MM.1S (cell line): ENCODE results near the gene PIP4K2B.

Experiments
- DNase-seq: peaks from one replicate; pipeline ENCODE4 v3.0.0-alpha.2; 2015
- H2AFZ ChIP-seq: fragments of 300-600 bp; sonication (generic); 2 replicates; pipeline ENCODE4 v1.6.0; 2016; ENCODE audit warnings: antibody characterized with exemption, low read length
- H3F3A ChIP-seq: fragments of 300-600 bp; sonication (generic); 2 replicates; pipeline ENCODE4 v1.6.1; 2016; ENCODE audit warnings: mild to moderate bottlenecking, antibody characterized with exemption, low read length, moderate library complexity, mixed read lengths; ENCODE audit not compliant: insufficient read depth
- H3K27ac ChIP-seq: fragments of 300-600 bp; sonication (generic); 2 replicates; pipeline ENCODE4 v1.5.1; 2016; ENCODE audit warnings: mild to moderate bottlenecking, low read length
- H3K27me3 ChIP-seq: fragments of 300-600 bp; sonication (generic); replicated peaks from 2 replicates; pipeline ENCODE4 v1.6.0; 2016; ENCODE audit warnings: low read length; ENCODE audit not compliant: insufficient read depth
- H3K36me3 ChIP-seq: fragments of 300-600 bp; sonication (generic); replicated peaks from 2 replicates; pipeline ENCODE4 v1.6.1; 2016; ENCODE audit warnings: mild to moderate bottlenecking, low read length, mixed read lengths; ENCODE audit not compliant: insufficient read depth
- H3K4me1 ChIP-seq: fragments of 300-600 bp; sonication (generic); 2 replicates; pipeline ENCODE4 v1.6.1; 2016; ENCODE audit warnings: low read length, mixed read lengths
- H3K4me2 ChIP-seq: fragments of 300-600 bp; sonication (generic); 2 replicates; pipeline ENCODE4 v1.6.0; 2016; ENCODE audit warnings: low read depth, low read length
- H3K4me3 ChIP-seq: fragments of 300-600 bp; sonication (generic); 2 replicates; pipeline ENCODE4 v1.5.1; 2016; ENCODE audit warnings: low read length, mixed read lengths
- H3K79me2 ChIP-seq: fragments of 300-600 bp; sonication (generic); 2 replicates; pipeline ENCODE4 v1.6.1; 2016; ENCODE audit warnings: mixed run types, low read length, mixed read lengths
- H3K9ac ChIP-seq: fragments of 300-600 bp; sonication (generic); 2 replicates; pipeline ENCODE4 v1.6.1; 2016; ENCODE audit warnings: low read length, mixed read lengths
- H3K9me2 ChIP-seq: fragments of 300-600 bp; sonication (generic); replicated peaks from 2 replicates; pipeline ENCODE4 v1.6.1; 2016; ENCODE audit warnings: mild to moderate bottlenecking, low read length, mixed read lengths; ENCODE audit not compliant: insufficient read depth
- H3K9me3 ChIP-seq: fragments of 300-600 bp; sonication (generic); replicated peaks from 2 replicates; pipeline ENCODE4 v1.6.1; 2016; ENCODE audit warnings: mild to moderate bottlenecking, low read length, mixed read lengths; ENCODE audit not compliant: insufficient read depth
- H4K20me1 ChIP-seq: fragments of 300-600 bp; sonication (generic); 2 replicates; pipeline ENCODE4 v1.6.1; 2016; ENCODE audit warnings: mild to moderate bottlenecking, low read length, moderate library complexity, mixed read lengths; ENCODE audit not compliant: insufficient read depth
- CTCF ChIP-seq: fragments of 300-600 bp; sonication (generic); IDR thresholded peaks from 2 replicates; pipeline ENCODE4 v1.5.1; 2016; ENCODE audit warnings: antibody characterized with exemption, low read length, mixed read lengths
- EZH2 ChIP-seq: fragments of 300-600 bp; sonication (generic); optimal IDR thresholded peaks from 2 replicates; pipeline ENCODE3; 2017; ENCODE audit warnings: low read depth, mild to moderate bottlenecking, antibody characterized with exemption, low read length, mixed read lengths
- EZH2phosphoT487 ChIP-seq: fragments of 300-600 bp; sonication (generic); IDR thresholded peaks from 2 replicates; pipeline ENCODE4 v1.6.1; 2018; ENCODE audit warnings: antibody characterized with exemption, low read length

PIP4K2B gene

GRCh38 chr17:38809828-38810227 is 10.5 kb upstream of the PIP4K2B start:
- DNase-seq, result no peak

GRCh38 chr17:38800237-38800760 is 943 bp upstream of the PIP4K2B start:
- peak overlapping the region; percentile 56 for H3K4me2 ChIP-seq
- peaks cover 4% of the 10 kb centered on the region; the same call in 1 of the 2 replicates for H3K36me3 ChIP-seq
- H3K9ac ChIP-seq, result peak overlapping the region; percentile 86; the same call in 1 of the 2 replicates
- H3F3A ChIP-seq, result peaks cover 18% of the 10 kb centered on the region
- TF ChIP-seq CTCF (no peak), EZH2 (no peak), EZH2phosphoT487 (no peak)
- peak overlapping the region; percentile 87 for H2AFZ ChIP-seq
- peaks cover 38% of the 10 kb centered on the region for H3K79me2 ChIP-seq
- H3K27ac ChIP-seq, result peak overlapping the region; percentile 87; the same call in 1 of the 2 replicates
- no peaks in the 10 kb centered on the region for H3K9me2 ChIP-seq
- no peaks in the 10 kb centered on the region for H4K20me1 ChIP-seq
- no peaks in the 10 kb centered on the region for H3K27me3 ChIP-seq
- peaks cover 20% of the 10 kb centered on the region; the same call in 1 of the 2 replicates for H3K4me1 ChIP-seq
- no peak for DNase-seq
- no peaks in the 10 kb centered on the region for H3K9me3 ChIP-seq
- H3K4me3 ChIP-seq, result peak overlapping the region; percentile 88

More at GRCh38 chr17:38809828-38810227, 10.5 kb upstream of the PIP4K2B start:
- Histone ChIP-seq H3K79me2 (peaks cover 6% of the 10 kb centered on the region; the same call in 1 of the 2 replicates), H3F3A (no peaks in the 10 kb centered on the region), H3K4me1 (no peaks in the 10 kb centered on the region), H3K4me2 (no peak overlapping the region), H3K36me3 (peaks cover 15% of the 10 kb centered on the region), H3K9me2 (no peaks in the 10 kb centered on the region), H4K20me1 (no peaks in the 10 kb centered on the region), H3K27ac (no peak overlapping the region), H3K4me3 (no peak overlapping the region), H3K27me3 (no peaks in the 10 kb centered on the region), H2AFZ (no peak overlapping the region), H3K9ac (no peak overlapping the region), H3K9me3 (no peaks in the 10 kb centered on the region)
- TF ChIP-seq EZH2 (no peak), EZH2phosphoT487 (no peak)

GRCh38 chr17:38798614-38799500 is 499 bp downstream of the PIP4K2B start:
- peaks cover 20% of the 10 kb centered on the region; the same call in 1 of the 2 replicates for H3K4me1 ChIP-seq
- no peaks in the 10 kb centered on the region for H4K20me1 ChIP-seq
- H3K27ac ChIP-seq, result peak overlapping the region; percentile 59; the same call in 1 of the 2 replicates
- peak overlapping the region; percentile 89 for H3K4me3 ChIP-seq
- peak overlapping the region; percentile 85 for H2AFZ ChIP-seq
- peak overlapping the region; percentile 76 for H3K9ac ChIP-seq
- peak overlapping the region; percentile 95 for H3K4me2 ChIP-seq
- no peaks in the 10 kb centered on the region for H3K9me2 ChIP-seq
- no peaks in the 10 kb centered on the region for H3K9me3 ChIP-seq
- H3F3A ChIP-seq, result peaks cover 18% of the 10 kb centered on the region
- peaks cover 46% of the 10 kb centered on the region for H3K79me2 ChIP-seq
- DNase-seq, result peak; percentile 36
- H3K27me3 ChIP-seq, result no peaks in the 10 kb centered on the region
- TF ChIP-seq EZH2phosphoT487 (no peak), CTCF (no peak), EZH2 (no peak)
- peaks cover 4% of the 10 kb centered on the region; the same call in 1 of the 2 replicates for H3K36me3 ChIP-seq
